Mammary epithelial cell (primary cell): ENCODE data around the gene OR5H15.

Experiments used
- CTCF ChIP-seq, 2 donors: IDR thresholded peaks in 1 of 2; conservative IDR thresholded peaks in 1 of 2; 2 replicates each; pipeline ENCODE4 v1.5.1; 2011 to 2012; ENCODE audit warnings: inconsistent platforms in 2 of 2, low read length in 2 of 2, mild to moderate bottlenecking in 2 of 2, control low read depth in 1 of 2, low read depth in 1 of 2; ENCODE audit not compliant: insufficient read depth in 1 of 2; ENCODE audit errors: extremely low read depth in 1 of 2
- EZH2 ChIP-seq: IDR thresholded peaks from 2 replicates; pipeline ENCODE4 v1.6.1; 2012; ENCODE audit warnings: low read length, inconsistent platforms, borderline replicate concordance

DNA sequence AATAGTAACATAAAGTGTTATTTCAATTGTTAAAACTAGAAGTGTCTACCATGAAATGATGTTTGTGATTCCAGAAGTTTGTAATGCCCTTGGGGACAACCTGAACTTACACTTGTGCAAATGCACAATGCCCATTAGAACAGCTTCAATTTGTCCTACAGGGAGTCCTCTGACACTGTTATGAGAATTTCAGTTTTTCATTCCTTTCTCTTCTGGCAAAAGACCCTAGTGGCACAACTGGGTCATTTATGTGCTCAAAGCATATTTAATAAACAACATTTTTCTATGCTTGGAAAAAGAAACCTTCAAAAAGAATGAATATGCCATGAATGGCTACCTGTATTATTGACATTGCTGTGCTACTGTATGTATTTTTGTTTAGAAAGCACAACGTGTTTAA, 36.1 kb upstream of the OR5H15 start, which contains the start of gene OR5H1:
- TF ChIP-seq CTCF (conservative IDR thresholded peaks at IDR 0.05 in 1 of 2, IDR thresholded peaks at IDR 0.05 in 1 of 2; ENCODE audit: extremely low read depth in 1 of 2, insufficient read depth in 1 of 2, low read depth in 1 of 2, low read length in 2 of 2) (no peak), EZH2 (no peak)
